SK-N-SH (cell line): Measurements from ENCODE around the gene NMT2. TPM values are rescaled to one million over a fixed set of nuclear protein-coding genes. Genes with fewer than 3 reads are reported as not detected.

Experiments used
- CTCF ChIA-PET: fragments of 300-600, 350-600 bp; formaldehyde crosslinking; extraction: SDS; loops from one replicate; lab custom pipeline; 2021; lab: Yijun Ruan, JAX
- POLR2A ChIA-PET: fragments of 350-600 bp; sonication (Branson Sonifier 250); formaldehyde crosslinking; extraction: SDS; loops from one replicate; lab custom pipeline; 2020; ENCODE audit warnings: antibody characterized with exemption, inconsistent platforms; lab: Yijun Ruan, JAX
- DNase-seq: peaks from one replicate; pipeline ENCODE4 v3.0.0; 2012
- H2AFZ ChIP-seq: fragments of 200-600 bp; sonication (generic); 2 replicates; pipeline ENCODE4 v1.8.1; 2016; ENCODE audit warnings: antibody characterized with exemption, mild to moderate bottlenecking, low read depth
- H3F3A ChIP-seq: fragments of 200-600 bp; sonication (generic); replicated peaks from 2 replicates; pipeline ENCODE3; 2016; ENCODE audit warnings: antibody characterized with exemption, mild to moderate bottlenecking; ENCODE audit not compliant: insufficient read depth
- H3K27ac ChIP-seq, 2 experiments: fragments of 200-500 bp in 1 of 2; fragments of 200-600 bp in 1 of 2; sonication (Bioruptor generic) in 1 of 2; sonication (generic), shearing (Covaris generic) in 1 of 2; 2 replicates each; pipeline versions ENCODE4 v1.5.1 to v1.6.1; 2014 to 2016; ENCODE audit warnings: low read depth in 2 of 2, inconsistent platforms in 1 of 2, low read length in 1 of 2, mild to moderate bottlenecking in 1 of 2, mixed read lengths in 1 of 2
- H3K27me3 ChIP-seq: fragments of 200-600 bp; sonication (generic), shearing (Covaris generic); 2 replicates; pipeline ENCODE4 v1.6.1; 2016; ENCODE audit warnings: mixed run types; ENCODE audit not compliant: insufficient read depth
- H3K36me3 ChIP-seq, 2 experiments: fragments of 200-500 bp in 1 of 2; fragments of 200-600 bp in 1 of 2; sonication (Bioruptor generic) in 1 of 2; sonication (generic) in 1 of 2; replicated peaks in 1 of 2; 2 replicates each; pipeline versions ENCODE3 to v1.5.1; 2014 to 2016; ENCODE audit warnings: low read length in 1 of 2, mild to moderate bottlenecking in 1 of 2; ENCODE audit not compliant: insufficient read depth in 2 of 2, control insufficient read depth in 1 of 2
- H3K4me1 ChIP-seq, 2 experiments: fragments of 200-500 bp in 1 of 2; fragments of 200-600 bp in 1 of 2; sonication (Bioruptor generic) in 1 of 2; sonication (generic), shearing (Covaris generic) in 1 of 2; 2 replicates each; pipeline versions ENCODE4 v1.5.1 to v1.6.1; 2014 to 2016; ENCODE audit warnings: low read depth in 1 of 2, low read length in 1 of 2, mixed run types in 1 of 2; ENCODE audit not compliant: insufficient read depth in 2 of 2, control insufficient read depth in 1 of 2
- H3K4me2 ChIP-seq: fragments of 200-600 bp; sonication (generic), shearing (Covaris generic); 2 replicates; pipeline ENCODE4 v1.6.1; 2017; ENCODE audit warnings: mixed run types
- H3K4me3 ChIP-seq, 2 experiments: fragments of 200-500 bp in 1 of 2; fragments of 200-600 bp in 1 of 2; sonication (Bioruptor generic) in 1 of 2; sonication (generic), shearing (Covaris generic) in 1 of 2; 2 replicates each; pipeline versions ENCODE4 v1.5.1 to v1.8.1; 2014 to 2016; ENCODE audit warnings: low read depth in 2 of 2, inconsistent platforms in 1 of 2, low read length in 1 of 2, mild to moderate bottlenecking in 1 of 2, mixed read lengths in 1 of 2, moderate library complexity in 1 of 2
- H3K79me2 ChIP-seq: fragments of 200-600 bp; sonication (generic); 2 replicates; pipeline ENCODE4 v1.8.1; 2017; ENCODE audit warnings: mild to moderate bottlenecking; ENCODE audit not compliant: insufficient read depth
- H3K9ac ChIP-seq: fragments of 200-600 bp; sonication (generic); 2 replicates; pipeline ENCODE4 v1.6.1; 2017; ENCODE audit warnings: mixed run types
- H3K9me2 ChIP-seq: fragments of 200-600 bp; sonication (generic); 2 replicates; pipeline ENCODE4 v1.6.1; 2017; ENCODE audit warnings: mixed run types
- H3K9me3 ChIP-seq: fragments of 200-600 bp; sonication (generic); 2 replicates; pipeline ENCODE4 v1.6.1; 2017; ENCODE audit warnings: mixed run types, mild to moderate bottlenecking, moderate library complexity
- H4K20me1 ChIP-seq: fragments of 200-600 bp; sonication (generic); 2 replicates; pipeline ENCODE4 v1.6.1; 2017; ENCODE audit warnings: mild to moderate bottlenecking, mixed run types; ENCODE audit not compliant: insufficient read depth
- ELF1 ChIP-seq: IDR thresholded peaks from 2 replicates; pipeline ENCODE4 v1.4.0; 2012
- EP300 ChIP-seq, 2 experiments: IDR thresholded peaks; 2 replicates each; pipeline versions ENCODE4 v1.4.0 to v1.6.1; 2012; ENCODE audit warnings: borderline replicate concordance in 1 of 2, low read depth in 1 of 2, low read length in 1 of 2
- EZH2phosphoT487 ChIP-seq: fragments of 200-600 bp; sonication (generic); IDR thresholded peaks from 2 replicates; pipeline ENCODE4 v1.6.1; 2017; ENCODE audit warnings: low read depth, mixed run types, mild to moderate bottlenecking, antibody characterized with exemption, moderate library complexity, borderline replicate concordance
- FOSL2 ChIP-seq: IDR thresholded peaks from 2 replicates; pipeline ENCODE4 v1.4.0; 2012; ENCODE audit warnings: low read depth, mild to moderate bottlenecking, moderate library complexity, borderline replicate concordance
- FOXM1 ChIP-seq: IDR thresholded peaks from 2 replicates; pipeline ENCODE4 v1.4.0; 2012; ENCODE audit warnings: low read depth, mild to moderate bottlenecking
- GATA2 ChIP-seq: sonication (generic); formaldehyde crosslinking; IDR thresholded peaks from 2 replicates; pipeline ENCODE4 v1.5.0; 2020; ENCODE audit warnings: mild to moderate bottlenecking, missing genetic modification reagents
- IRF3 ChIP-seq: fragments of 150-350 bp; IDR thresholded peaks from 2 replicates; pipeline ENCODE4 v1.6.1; 2016; ENCODE audit warnings: mild to moderate bottlenecking, low read depth, low read length
- JUND ChIP-seq: IDR thresholded peaks from 2 replicates; pipeline ENCODE4 v1.4.0; 2012
- MEF2A ChIP-seq: IDR thresholded peaks from 2 replicates; pipeline ENCODE4 v1.4.0; 2012; ENCODE audit warnings: low read depth, borderline replicate concordance
- MXI1 ChIP-seq: IDR thresholded peaks from 2 replicates; pipeline ENCODE4 v1.6.1; 2012; ENCODE audit warnings: mild to moderate bottlenecking, low read depth, low read length, improper control_type of control experiment
- NFIC ChIP-seq: IDR thresholded peaks from 2 replicates; pipeline ENCODE4 v1.4.0; 2012; ENCODE audit warnings: borderline replicate concordance
- NRF1 ChIP-seq: IDR thresholded peaks from 2 replicates; pipeline ENCODE4 v1.6.1; 2012; ENCODE audit warnings: low read depth, mild to moderate bottlenecking, low read length
- SIN3A ChIP-seq: IDR thresholded peaks from 2 replicates; pipeline ENCODE4 v1.6.1; 2012; ENCODE audit warnings: low read depth, mild to moderate bottlenecking, low read length, moderate library complexity, borderline replicate concordance
- TCF12 ChIP-seq: IDR thresholded peaks from 2 replicates; pipeline ENCODE4 v1.4.0; 2012
- TEAD4 ChIP-seq: IDR thresholded peaks from 2 replicates; pipeline ENCODE4 v1.4.0; 2012; ENCODE audit warnings: mild to moderate bottlenecking, borderline replicate concordance; ENCODE audit not compliant: insufficient read depth
- USF2 ChIP-seq: fragments of 150-350 bp; IDR thresholded peaks from 2 replicates; pipeline ENCODE4 v1.6.1; 2017; ENCODE audit warnings: antibody characterized with exemption, low read length, low read depth, borderline replicate concordance
- YY1 ChIP-seq: IDR thresholded peaks from 2 replicates; pipeline ENCODE4 v1.4.0; 2012; ENCODE audit warnings: low read depth, mild to moderate bottlenecking
- WGBS: methylation state at CpG from one replicate; pipeline ENCODE4 v1.1.6; 2017; ENCODE audit warnings: low lambda C conversion rate; 5-methylcytosine and 5-hydroxymethylcytosine counted together
- polyA plus RNA-seq, 3 experiments: library from polyadenylated mRNA; depleted of rRNA; stranded (reverse); fragments of >200 nt; gene quantifications; 2 replicates each; pipeline ENCODE4 v1.2.3, GENCODE V29; 2012
- TF ChIP-seq, protein P1 (sequence below): fragments of 200-600 bp; sonication (generic); IDR thresholded peaks from 2 replicates; pipeline ENCODE4 v1.6.1; 2017; ENCODE audit warnings: antibody characterized with exemption, mild to moderate bottlenecking, moderate library complexity

The NMT2 gene
- polyA plus RNA-seq, 1 of the 3 experiments (the other 2 are of a cell fraction): 25.9 TPM

DNA sequence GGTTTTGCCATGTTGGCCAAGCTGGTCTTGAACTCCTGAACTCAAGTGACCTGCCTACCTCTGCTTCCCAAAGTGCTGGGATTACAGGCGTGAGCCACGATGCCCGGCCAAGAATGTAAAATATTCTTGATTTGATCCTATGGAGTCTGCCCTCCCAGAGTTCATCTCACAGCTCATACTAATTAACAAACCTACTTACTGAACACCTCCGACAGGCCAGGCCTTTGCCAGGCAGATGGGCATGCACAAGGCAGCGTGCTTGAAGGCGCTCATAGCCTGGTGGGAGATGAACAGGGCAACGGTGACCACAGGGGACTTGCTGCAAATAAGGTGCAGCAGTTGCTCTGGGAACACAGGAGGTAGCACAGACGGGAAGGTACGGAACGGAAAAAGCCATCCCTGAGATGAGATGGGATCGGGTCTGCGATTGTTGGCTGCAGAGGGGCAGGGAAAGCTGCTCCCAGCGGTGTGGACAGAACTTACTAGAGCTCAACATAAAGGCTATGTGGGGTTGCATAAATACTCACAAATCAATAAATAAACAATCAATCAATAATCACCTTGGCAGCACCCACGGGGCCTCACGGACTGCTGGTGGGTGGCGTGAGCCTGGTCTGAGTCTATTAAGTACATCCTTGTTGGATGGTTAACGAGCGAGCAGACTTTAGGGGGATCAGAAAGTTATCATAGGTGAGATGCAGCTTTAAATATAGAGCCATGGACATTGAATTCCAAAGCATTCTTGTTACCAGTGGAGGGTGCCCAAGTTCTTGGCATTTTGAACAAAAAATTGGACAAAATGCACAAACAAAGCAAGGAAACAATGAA, 84.6 kb downstream of the NMT2 start:
- CTCF ChIA-PET: interaction anchor here (0.6 to 1.1 kb wide), 2 partner anchors 10 to 23 kb away, joined by 3 read pairs; no protein-coding TSS in a partner anchor
- no peak overlapping the region for H3K4me3 ChIP-seq
- H3F3A ChIP-seq: no peaks in the 10 kb centered on the region
- no peaks in the 10 kb centered on the region; a peak in 2 of 4 replicates for H3K4me1 ChIP-seq
- no peak for DNase-seq
- H3K9ac ChIP-seq: no peak overlapping the region
- no peak overlapping the region; the same call in 1 of the 2 replicates for H2AFZ ChIP-seq
- no peak overlapping the region for H3K27ac ChIP-seq
- H3K36me3 ChIP-seq: no peaks in the 10 kb centered on the region
- no peaks in the 10 kb centered on the region for H3K9me3 ChIP-seq
- H3K4me2 ChIP-seq: peak overlapping the region; percentile 45; the same call in 1 of the 2 replicates
- H3K27me3 ChIP-seq: no peaks in the 10 kb centered on the region
- TF ChIP-seq USF2: no peak
- no peak for TF ChIP-seq ELF1
- TF ChIP-seq, protein P1, sequence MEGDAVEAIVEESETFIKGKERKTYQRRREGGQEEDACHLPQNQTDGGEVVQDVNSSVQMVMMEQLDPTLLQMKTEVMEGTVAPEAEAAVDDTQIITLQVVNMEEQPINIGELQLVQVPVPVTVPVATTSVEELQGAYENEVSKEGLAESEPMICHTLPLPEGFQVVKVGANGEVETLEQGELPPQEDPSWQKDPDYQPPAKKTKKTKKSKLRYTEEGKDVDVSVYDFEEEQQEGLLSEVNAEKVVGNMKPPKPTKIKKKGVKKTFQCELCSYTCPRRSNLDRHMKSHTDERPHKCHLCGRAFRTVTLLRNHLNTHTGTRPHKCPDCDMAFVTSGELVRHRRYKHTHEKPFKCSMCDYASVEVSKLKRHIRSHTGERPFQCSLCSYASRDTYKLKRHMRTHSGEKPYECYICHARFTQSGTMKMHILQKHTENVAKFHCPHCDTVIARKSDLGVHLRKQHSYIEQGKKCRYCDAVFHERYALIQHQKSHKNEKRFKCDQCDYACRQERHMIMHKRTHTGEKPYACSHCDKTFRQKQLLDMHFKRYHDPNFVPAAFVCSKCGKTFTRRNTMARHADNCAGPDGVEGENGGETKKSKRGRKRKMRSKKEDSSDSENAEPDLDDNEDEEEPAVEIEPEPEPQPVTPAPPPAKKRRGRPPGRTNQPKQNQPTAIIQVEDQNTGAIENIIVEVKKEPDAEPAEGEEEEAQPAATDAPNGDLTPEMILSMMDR: 0 out of 2 replicates have a peak, but pooled peaks have one; percentile 13
- TF ChIP-seq SIN3A: no peak
- TF ChIP-seq FOSL2: no peak
- TF ChIP-seq EP300 (IDR thresholded peaks at IDR 0.05; ENCODE audit: borderline replicate concordance in 1 of 2, low read depth in 1 of 2, low read length in 1 of 2): no peak
- TF ChIP-seq, all 33 proteins: peak for 1
- Histone ChIP-seq H3K79me2 (no peaks in the 10 kb centered on the region), H4K20me1 (no peaks in the 10 kb centered on the region), H3K9me2 (no peaks in the 10 kb centered on the region)
- 90% methylated on average over 18 of the region's 18 CpGs for WGBS
- POLR2A ChIA-PET: no interaction called here

GRCh38 chr10:15075421-15075820, 93.1 kb downstream of the NMT2 start:
- Histone ChIP-seq H3K4me1 (no peaks in the 10 kb centered on the region), H3K9ac (no peak overlapping the region), H3K36me3 (no peaks in the 10 kb centered on the region), H3K9me3 (no peaks in the 10 kb centered on the region), H3K9me2 (no peaks in the 10 kb centered on the region), H3K4me2 (no peak overlapping the region), H3K79me2 (no peaks in the 10 kb centered on the region), H4K20me1 (no peaks in the 10 kb centered on the region), H3K27me3 (no peaks in the 10 kb centered on the region), H2AFZ (no peak overlapping the region), H3F3A (no peaks in the 10 kb centered on the region), H3K4me3 (no peak overlapping the region), H3K27ac (no peak overlapping the region)
- 93% methylated on average over 3 of the region's 3 CpGs for WGBS
- no peak for DNase-seq
- TF ChIP-seq IRF3 (no peak), USF2 (no peak), MXI1 (no peak), TCF12 (no peak), MEF2A (no peak), YY1 (no peak), FOXM1 (no peak), NRF1 (no peak), JUND (no peak), TEAD4 (no peak), NFIC (no peak), EZH2phosphoT487 (no peak), ELF1 (no peak), GATA2 (CRISPR knock-in tag) (no peak)
- TF ChIP-seq, protein P1: no peak
- CTCF ChIA-PET: no interaction called here
- POLR2A ChIA-PET: interaction anchor here (0.6 kb wide), 1 partner anchor 25 kb away, joined by 3 read pairs; no protein-coding TSS in a partner anchor
